HepG2 (cell line): Measurements from ENCODE around the gene CDC37L1. TPM values are rescaled to one million over a fixed set of nuclear protein-coding genes. Genes with fewer than 3 reads are reported as not detected.

ENCODE experiments used
- ARNTL ChIP-seq: sonication (generic); formaldehyde crosslinking; IDR thresholded peaks from 2 replicates; pipeline ENCODE4 v1.4.0; 2020; ENCODE audit warnings: mild to moderate bottlenecking, missing genetic modification reagents
- GATAD2A ChIP-seq: IDR thresholded peaks from 2 replicates; pipeline ENCODE4 v1.6.1; 2016
- KMT2B ChIP-seq: IDR thresholded peaks from 2 replicates; pipeline ENCODE4 v1.6.1; 2016; ENCODE audit warnings: missing genetic modification reagents, missing compliant biosample characterization
- NR2F6 ChIP-seq, 2 experiments: IDR thresholded peaks; 2 replicates each; pipeline ENCODE4 v1.6.1; 2016; ENCODE audit warnings: antibody characterized with exemption in 1 of 2, mild to moderate bottlenecking in 1 of 2
- RFX5 ChIP-seq: IDR thresholded peaks from 2 replicates; pipeline ENCODE4 v1.6.1; 2011; ENCODE audit warnings: low read depth, low read length, improper control_type of control experiment
- ZBTB7B ChIP-seq: sonication (generic); formaldehyde crosslinking; IDR thresholded peaks from 2 replicates; pipeline ENCODE4 v1.4.0; 2020; ENCODE audit warnings: missing genetic modification reagents
- ZNF230 ChIP-seq: sonication (generic); formaldehyde crosslinking; IDR thresholded peaks from 2 replicates; pipeline ENCODE4 v1.4.0; 2020; ENCODE audit warnings: mild to moderate bottlenecking, missing genetic modification reagents
- ZNF329 ChIP-seq: sonication (generic); formaldehyde crosslinking; IDR thresholded peaks from 2 replicates; pipeline ENCODE4 v1.9.0; 2021; ENCODE audit warnings: low read depth, mild to moderate bottlenecking, missing genetic modification reagents
- ZNF549 ChIP-seq: sonication (generic); formaldehyde crosslinking; IDR thresholded peaks from 2 replicates; pipeline ENCODE4 v1.5.0; 2020; ENCODE audit warnings: missing genetic modification reagents
- ZNF556 ChIP-seq: sonication (generic); formaldehyde crosslinking; IDR thresholded peaks from 2 replicates; pipeline ENCODE4 v1.4.0; 2020; ENCODE audit warnings: mild to moderate bottlenecking, missing genetic modification reagents, borderline replicate concordance
- ZNF605 ChIP-seq: sonication (generic); formaldehyde crosslinking; IDR thresholded peaks from 2 replicates; pipeline ENCODE4 v1.8.0; 2022; ENCODE audit warnings: mild to moderate bottlenecking, missing genetic modification reagents
- ZSCAN22 ChIP-seq: sonication (generic); formaldehyde crosslinking; IDR thresholded peaks from 2 replicates; pipeline ENCODE4 v1.4.0; 2020; ENCODE audit warnings: mild to moderate bottlenecking, missing genetic modification reagents
- polyA plus RNA-seq, 8 experiments: library from polyadenylated mRNA; depleted of rRNA in 3 of 8; stranded (reverse) in 7 of 8; unstranded in 1 of 8; fragments of >200 nt; fragmentation: Illumina TruSeq in 4 of 8; extraction: Trizol in 4 of 8; gene quantifications; 2 replicates each; pipeline versions ENCODE4 v1.2.1 to v1.2.3, GENCODE V29; 2011 to 2016; ENCODE audit warnings: low read depth in 4 of 8, missing spikeins in 1 of 8, mixed read lengths in 1 of 8; ENCODE audit not compliant: insufficient read depth in 1 of 8
- total RNA-seq, 5 experiments: library from RNA; depleted of rRNA; stranded (reverse); fragments of >200 nt; fragmentation: Illumina TruSeq; extraction: Trizol; gene quantifications; 2 replicates each; pipeline ENCODE4 v1.2.3, GENCODE V29; 2016; ENCODE audit warnings: low read depth in 1 of 5
- TF ChIP-seq, protein P1 (sequence below): IDR thresholded peaks from 2 replicates; pipeline ENCODE4 v1.6.1; 2012; ENCODE audit warnings: low read depth, low read length, improper control_type of control experiment
- TF ChIP-seq, protein P2 (sequence below): sonication (generic); formaldehyde crosslinking; IDR thresholded peaks from 2 replicates; pipeline ENCODE4 v1.4.0; 2020; ENCODE audit warnings: missing genetic modification reagents, borderline replicate concordance
- TF ChIP-seq, protein P3 (sequence below): sonication (generic); formaldehyde crosslinking; IDR thresholded peaks from 2 replicates; pipeline ENCODE4 v1.8.1; 2022; ENCODE audit warnings: low read depth, mild to moderate bottlenecking, missing genetic modification reagents
- TF ChIP-seq, protein P4 (sequence below): IDR thresholded peaks from 2 replicates; pipeline ENCODE4 v1.6.1; 2016; ENCODE audit warnings: low read depth, control low read depth
- TF ChIP-seq, protein P5 (sequence below): sonication (generic); formaldehyde crosslinking; IDR thresholded peaks from 2 replicates; pipeline ENCODE4 v1.8.0; 2022; ENCODE audit warnings: mild to moderate bottlenecking, missing genetic modification reagents, moderate library complexity

The CDC37L1 gene
- total and polyA plus RNA-seq, 2 of the 13 experiments (the other 11 are each of a cell fraction or from before 2014, with no cell fraction given) = 5.5 to 17.0 TPM

DNA sequence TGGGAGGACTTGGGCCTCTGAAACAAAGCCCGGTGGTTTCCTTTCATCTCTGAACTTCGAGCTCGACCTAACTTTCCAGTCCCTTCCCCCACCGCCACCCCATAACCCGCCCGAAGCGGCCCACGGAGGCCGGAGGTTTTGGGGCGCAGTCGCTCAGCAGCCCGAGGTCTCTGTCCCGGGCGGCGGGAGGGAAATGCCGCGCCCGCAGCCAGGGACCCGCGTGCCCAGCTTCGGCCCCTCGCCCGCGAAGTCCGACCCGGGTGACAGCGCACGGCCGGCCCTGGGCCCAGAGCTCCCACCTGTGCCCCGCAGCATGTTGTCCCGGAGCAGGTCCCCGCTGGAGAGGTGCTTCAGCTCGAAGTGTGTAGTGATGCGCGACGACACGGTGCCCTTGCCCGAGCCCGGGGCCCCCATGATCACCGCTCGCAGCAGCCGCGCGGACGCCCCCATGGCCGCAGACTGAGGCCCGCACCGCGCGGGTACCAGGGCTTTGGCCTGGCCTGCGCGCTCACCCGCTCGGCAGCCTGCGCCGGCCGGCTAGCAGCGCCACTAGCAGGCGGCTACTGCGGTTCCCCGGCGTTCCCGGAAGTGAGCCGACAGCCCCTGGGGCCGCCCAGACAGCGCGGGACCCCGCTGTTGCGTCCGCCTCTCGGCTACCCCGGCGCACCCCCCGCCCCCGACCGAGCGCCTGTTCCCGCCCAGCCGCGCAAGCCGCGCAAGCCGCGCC lies 61.4 kb downstream of the CDC37L1 start, which contains the start of gene AK3 (continued):
- TF ChIP-seq, protein P1, sequence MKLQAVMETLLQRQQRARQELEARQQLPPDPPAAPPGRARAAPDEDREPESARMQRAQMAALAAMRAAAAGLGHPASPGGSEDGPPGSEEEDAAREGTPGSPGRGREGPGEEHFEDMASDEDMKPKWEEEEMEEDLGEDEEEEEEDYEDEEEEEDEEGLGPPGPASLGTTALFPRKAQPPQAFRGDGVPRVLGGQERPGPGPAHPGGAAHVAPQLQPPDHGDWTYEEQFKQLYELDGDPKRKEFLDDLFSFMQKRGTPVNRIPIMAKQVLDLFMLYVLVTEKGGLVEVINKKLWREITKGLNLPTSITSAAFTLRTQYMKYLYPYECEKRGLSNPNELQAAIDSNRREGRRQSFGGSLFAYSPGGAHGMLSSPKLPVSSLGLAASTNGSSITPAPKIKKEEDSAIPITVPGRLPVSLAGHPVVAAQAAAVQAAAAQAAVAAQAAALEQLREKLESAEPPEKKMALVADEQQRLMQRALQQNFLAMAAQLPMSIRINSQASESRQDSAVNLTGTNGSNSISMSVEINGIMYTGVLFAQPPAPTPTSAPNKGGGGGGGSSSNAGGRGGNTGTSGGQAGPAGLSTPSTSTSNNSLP = no peak
- TF ChIP-seq ZNF329 = 0 out of 2 replicates have a peak, but pooled peaks have one; percentile 26
- TF ChIP-seq, protein P2, sequence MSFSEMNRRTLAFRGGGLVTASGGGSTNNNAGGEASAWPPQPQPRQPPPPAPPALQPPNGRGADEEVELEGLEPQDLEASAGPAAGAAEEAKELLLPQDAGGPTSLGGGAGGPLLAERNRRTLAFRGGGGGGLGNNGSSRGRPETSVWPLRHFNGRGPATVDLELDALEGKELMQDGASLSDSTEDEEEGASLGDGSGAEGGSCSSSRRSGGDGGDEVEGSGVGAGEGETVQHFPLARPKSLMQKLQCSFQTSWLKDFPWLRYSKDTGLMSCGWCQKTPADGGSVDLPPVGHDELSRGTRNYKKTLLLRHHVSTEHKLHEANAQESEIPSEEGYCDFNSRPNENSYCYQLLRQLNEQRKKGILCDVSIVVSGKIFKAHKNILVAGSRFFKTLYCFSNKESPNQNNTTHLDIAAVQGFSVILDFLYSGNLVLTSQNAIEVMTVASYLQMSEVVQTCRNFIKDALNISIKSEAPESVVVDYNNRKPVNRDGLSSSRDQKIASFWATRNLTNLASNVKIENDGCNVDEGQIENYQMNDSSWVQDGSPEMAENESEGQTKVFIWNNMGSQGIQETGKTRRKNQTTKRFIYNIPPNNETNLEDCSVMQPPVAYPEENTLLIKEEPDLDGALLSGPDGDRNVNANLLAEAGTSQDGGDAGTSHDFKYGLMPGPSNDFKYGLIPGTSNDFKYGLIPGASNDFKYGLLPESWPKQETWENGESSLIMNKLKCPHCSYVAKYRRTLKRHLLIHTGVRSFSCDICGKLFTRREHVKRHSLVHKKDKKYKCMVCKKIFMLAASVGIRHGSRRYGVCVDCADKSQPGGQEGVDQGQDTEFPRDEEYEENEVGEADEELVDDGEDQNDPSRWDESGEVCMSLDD (CRISPR knock-in tag) = peak; percentile 95
- peak; percentile 56; the same call in 1 of the 2 replicates for TF ChIP-seq ZNF556 (CRISPR knock-in tag)
- peak; percentile 48; the same call in 1 of the 2 replicates for TF ChIP-seq ARNTL
- no peak for TF ChIP-seq ZNF230 (CRISPR knock-in tag)
- TF ChIP-seq ZBTB7B (CRISPR knock-in tag) = peak; percentile 93
- no peak for TF ChIP-seq NR2F6 (IDR thresholded peaks at IDR 0.05)
- peak; percentile 7; the same call in 1 of the 2 replicates for TF ChIP-seq NR2F6 (CRISPR knock-in tag; IDR thresholded peaks at IDR 0.05)
- TF ChIP-seq, protein P3, sequence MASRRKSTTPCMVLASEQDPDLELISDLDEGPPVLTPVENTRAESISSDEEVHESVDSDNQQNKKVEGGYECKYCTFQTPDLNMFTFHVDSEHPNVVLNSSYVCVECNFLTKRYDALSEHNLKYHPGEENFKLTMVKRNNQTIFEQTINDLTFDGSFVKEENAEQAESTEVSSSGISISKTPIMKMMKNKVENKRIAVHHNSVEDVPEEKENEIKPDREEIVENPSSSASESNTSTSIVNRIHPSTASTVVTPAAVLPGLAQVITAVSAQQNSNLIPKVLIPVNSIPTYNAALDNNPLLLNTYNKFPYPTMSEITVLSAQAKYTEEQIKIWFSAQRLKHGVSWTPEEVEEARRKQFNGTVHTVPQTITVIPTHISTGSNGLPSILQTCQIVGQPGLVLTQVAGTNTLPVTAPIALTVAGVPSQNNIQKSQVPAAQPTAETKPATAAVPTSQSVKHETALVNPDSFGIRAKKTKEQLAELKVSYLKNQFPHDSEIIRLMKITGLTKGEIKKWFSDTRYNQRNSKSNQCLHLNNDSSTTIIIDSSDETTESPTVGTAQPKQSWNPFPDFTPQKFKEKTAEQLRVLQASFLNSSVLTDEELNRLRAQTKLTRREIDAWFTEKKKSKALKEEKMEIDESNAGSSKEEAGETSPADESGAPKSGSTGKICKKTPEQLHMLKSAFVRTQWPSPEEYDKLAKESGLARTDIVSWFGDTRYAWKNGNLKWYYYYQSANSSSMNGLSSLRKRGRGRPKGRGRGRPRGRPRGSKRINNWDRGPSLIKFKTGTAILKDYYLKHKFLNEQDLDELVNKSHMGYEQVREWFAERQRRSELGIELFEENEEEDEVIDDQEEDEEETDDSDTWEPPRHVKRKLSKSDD (CRISPR knock-in tag) = peak; percentile 38
- no peak for TF ChIP-seq ZSCAN22 (CRISPR knock-in tag)
- TF ChIP-seq ZNF549 (CRISPR knock-in tag) = 0 out of 2 replicates have a peak, but pooled peaks have one; percentile 49
- TF ChIP-seq, protein P4, sequence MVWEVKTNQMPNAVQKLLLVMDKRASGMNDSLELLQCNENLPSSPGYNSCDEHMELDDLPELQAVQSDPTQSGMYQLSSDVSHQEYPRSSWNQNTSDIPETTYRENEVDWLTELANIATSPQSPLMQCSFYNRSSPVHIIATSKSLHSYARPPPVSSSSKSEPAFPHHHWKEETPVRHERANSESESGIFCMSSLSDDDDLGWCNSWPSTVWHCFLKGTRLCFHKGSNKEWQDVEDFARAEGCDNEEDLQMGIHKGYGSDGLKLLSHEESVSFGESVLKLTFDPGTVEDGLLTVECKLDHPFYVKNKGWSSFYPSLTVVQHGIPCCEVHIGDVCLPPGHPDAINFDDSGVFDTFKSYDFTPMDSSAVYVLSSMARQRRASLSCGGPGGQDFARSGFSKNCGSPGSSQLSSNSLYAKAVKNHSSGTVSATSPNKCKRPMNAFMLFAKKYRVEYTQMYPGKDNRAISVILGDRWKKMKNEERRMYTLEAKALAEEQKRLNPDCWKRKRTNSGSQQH (CRISPR knock-in tag) = 0 out of 2 replicates have a peak, but pooled peaks have one; percentile 57
- TF ChIP-seq ZNF605 = peak; percentile 74
- TF ChIP-seq, protein P5, sequence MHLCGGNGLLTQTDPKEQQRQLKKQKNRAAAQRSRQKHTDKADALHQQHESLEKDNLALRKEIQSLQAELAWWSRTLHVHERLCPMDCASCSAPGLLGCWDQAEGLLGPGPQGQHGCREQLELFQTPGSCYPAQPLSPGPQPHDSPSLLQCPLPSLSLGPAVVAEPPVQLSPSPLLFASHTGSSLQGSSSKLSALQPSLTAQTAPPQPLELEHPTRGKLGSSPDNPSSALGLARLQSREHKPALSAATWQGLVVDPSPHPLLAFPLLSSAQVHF (CRISPR knock-in tag) = peak; percentile 71; the same call in 1 of the 2 replicates
- TF ChIP-seq KMT2B (CRISPR knock-in tag) = peak; percentile 68
- TF ChIP-seq GATAD2A (CRISPR knock-in tag) = 0 out of 2 replicates have a peak, but pooled peaks have one; percentile 36
- no peak for TF ChIP-seq RFX5
